Duodenal mucosa (tissue), 2 donors: ENCODE data around the gene RAP1GDS1.

ENCODE experiments used
- H3K27ac ChIP-seq: one replicate; pipeline ENCODE4 v1.7.0; 2013; ENCODE audit warnings: low read depth, low read length
- H3K27me3 ChIP-seq, 2 donors: one replicate each; pipeline ENCODE4 v1.7.0; 2013; ENCODE audit warnings: low read length in 2 of 2, control low read depth in 1 of 2; ENCODE audit not compliant: insufficient read depth in 2 of 2, control insufficient read depth in 1 of 2
- H3K36me3 ChIP-seq, 2 donors: one replicate each; pipeline ENCODE4 v1.7.0; 2013; ENCODE audit warnings: low read length in 2 of 2, control low read depth in 1 of 2; ENCODE audit not compliant: insufficient read depth in 2 of 2, control insufficient read depth in 1 of 2
- H3K4me1 ChIP-seq, 2 donors: one replicate each; pipeline ENCODE4 v1.7.0; 2013; ENCODE audit warnings: low read length in 2 of 2, control low read depth in 1 of 2; ENCODE audit not compliant: insufficient read depth in 2 of 2, control insufficient read depth in 1 of 2
- H3K4me3 ChIP-seq, 2 donors: one replicate each; pipeline ENCODE4 v1.7.0; 2013; ENCODE audit warnings: low read length in 2 of 2, low read depth in 1 of 2
- H3K9ac ChIP-seq, 2 donors: one replicate each; pipeline ENCODE4 v1.7.0; 2013; ENCODE audit warnings: low read length in 2 of 2, low read depth in 1 of 2
- H3K9me3 ChIP-seq, 2 donors: one replicate each; pipeline ENCODE4 v1.7.0; 2013; ENCODE audit warnings: low read length in 2 of 2, control low read depth in 1 of 2; ENCODE audit not compliant: control insufficient read depth in 1 of 2

RAP1GDS1 gene

DNA sequence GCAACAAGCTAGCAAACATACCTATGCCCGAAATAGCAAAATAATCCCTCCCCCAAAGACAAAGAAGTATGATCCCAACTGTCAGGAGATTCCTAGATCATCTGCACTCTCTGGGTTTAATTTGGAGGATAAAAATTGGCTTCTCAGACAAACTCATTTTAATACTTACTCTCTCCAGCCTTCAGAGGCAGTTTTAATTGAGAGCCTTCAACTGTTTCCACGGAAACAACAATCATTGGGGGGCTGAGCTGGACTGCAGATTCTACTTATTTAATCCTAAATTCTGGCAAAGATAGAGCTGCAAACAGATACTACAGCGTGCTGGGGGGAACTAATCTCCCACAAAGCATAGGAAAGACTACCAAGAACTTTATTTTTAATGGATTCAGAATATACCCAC lies 229.1 kb downstream of the RAP1GDS1 start:
- Histone ChIP-seq H3K36me3 (no peaks in the 10 kb centered on the region), H3K27me3 (no peaks in the 10 kb centered on the region), H3K27ac (no peak overlapping the region), H3K4me1 (no peaks in the 10 kb centered on the region), H3K4me3 (no peak overlapping the region), H3K9ac (no peak overlapping the region), H3K9me3 (no peaks in the 10 kb centered on the region)

GRCh38 chr4:98491899-98492559 lies 230.8 kb downstream of the RAP1GDS1 start:
- Histone ChIP-seq H3K9ac (no peak overlapping the region), H3K27me3 (no peaks in the 10 kb centered on the region), H3K36me3 (no peaks in the 10 kb centered on the region), H3K27ac (no peak overlapping the region), H3K4me3 (no peak overlapping the region), H3K4me1 (no peaks in the 10 kb centered on the region), H3K9me3 (no peaks in the 10 kb centered on the region)

DNA sequence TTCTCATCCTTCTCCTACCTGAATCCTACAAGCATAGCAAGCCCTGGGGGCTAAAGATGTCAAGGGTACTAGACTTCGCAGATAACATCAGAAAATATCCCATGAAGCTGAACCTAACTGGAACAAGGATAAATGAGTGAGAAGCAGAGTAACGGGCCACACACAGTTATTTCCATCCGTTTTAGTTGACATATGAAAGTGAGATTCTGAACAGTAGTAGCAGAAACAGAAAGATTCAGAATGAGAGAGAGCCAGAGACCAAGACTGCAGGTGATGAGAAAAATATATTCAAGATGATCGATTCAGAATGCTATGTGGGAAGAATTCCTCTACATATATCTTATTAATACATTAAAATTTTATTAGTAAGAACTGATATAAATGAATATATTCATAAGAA lies 232.1 kb downstream of the RAP1GDS1 start:
- H3K9ac ChIP-seq: no peak overlapping the region
- no peaks in the 10 kb centered on the region for H3K36me3 ChIP-seq
- H3K27me3 ChIP-seq: no peaks in the 10 kb centered on the region
- H3K9me3 ChIP-seq: no peaks in the 10 kb centered on the region
- H3K4me1 ChIP-seq: no peaks in the 10 kb centered on the region
- no peak overlapping the region for H3K4me3 ChIP-seq
- H3K27ac ChIP-seq: no peak overlapping the region
